NB4 (cell line): ENCODE results near the gene HOXB7.

ENCODE experiments used
- CTCF ChIP-seq: IDR thresholded peaks from one replicate; pipeline ENCODE4 v1.5.1; 2012; ENCODE audit warnings: low read depth, low read length
- POLR2A ChIP-seq: IDR thresholded peaks from 2 replicates; pipeline ENCODE4 v1.6.1; 2011; ENCODE audit warnings: mild to moderate bottlenecking; ENCODE audit not compliant: insufficient read length; ENCODE audit errors: extremely low read depth

DNA sequence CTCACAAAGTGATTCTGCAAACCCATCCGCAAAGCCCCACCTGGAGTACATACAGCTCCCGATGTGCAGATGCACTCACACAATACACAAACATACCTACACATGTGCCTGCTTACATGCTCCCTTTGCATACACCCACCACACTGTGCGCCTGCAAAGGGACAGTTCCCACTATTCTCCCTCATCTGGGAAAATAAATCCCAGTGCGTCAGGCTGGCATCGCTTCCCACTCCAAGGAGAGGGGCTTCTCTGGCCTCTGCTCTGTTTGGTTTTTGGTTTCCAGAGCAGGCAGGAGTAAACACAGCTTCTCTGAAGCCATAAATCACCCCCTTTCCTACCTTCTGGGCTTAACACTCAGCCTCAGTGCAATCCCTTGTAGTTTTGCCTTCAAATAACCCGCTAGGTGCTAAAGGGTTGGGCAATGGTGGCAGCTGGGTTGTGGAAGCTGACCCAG, 47.4 kb downstream of the HOXB7 start:
- TF ChIP-seq CTCF (no peak), POLR2A (no peak)
